Jurkat, Clone E6-1 (cell line): Measurements from ENCODE around the gene HBE1.

Experiments
- DNase-seq: peaks from one replicate; pipeline ENCODE4 v3.0.0-alpha.2; 2011; ENCODE audit warnings: low read depth, low spot score
- H3K4me3 ChIP-seq: 2 replicates; pipeline ENCODE4 v1.5.1; 2011; ENCODE audit warnings: mild to moderate bottlenecking, low read length, control low read depth, moderate library complexity

HBE1 gene

GRCh38 chr11:5240056-5240455 is 29.7 kb downstream of the HBE1 start:
- DNase-seq: no peak
- H3K4me3 ChIP-seq: no peak overlapping the region

- H3K4me3 ChIP-seq: no peak overlapping the region
- DNase-seq: no peak
Measured at GRCh38 chr11:5239046-5239445, 30.7 kb downstream of the HBE1 start.

DNA sequence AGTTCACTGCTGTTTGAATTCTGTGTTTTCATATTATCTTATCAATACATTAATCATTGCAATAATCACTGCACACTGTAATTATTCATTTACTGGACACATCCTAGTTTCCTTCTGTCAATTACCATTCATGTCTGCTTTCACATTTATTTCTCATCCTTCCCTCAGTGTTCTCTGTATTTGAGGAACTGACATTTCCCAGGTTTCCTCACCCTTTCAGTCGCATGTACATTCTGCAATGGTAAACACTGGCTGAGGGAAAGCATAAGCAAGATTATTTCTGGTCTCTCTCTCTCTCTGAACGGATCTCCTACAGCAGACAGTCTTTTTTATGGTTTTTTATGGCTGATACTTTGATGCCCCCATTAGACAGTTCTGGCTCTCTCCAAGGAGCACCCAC is 31.3 kb downstream of the HBE1 start:
- DNase-seq: no peak
- H3K4me3 ChIP-seq: no peak overlapping the region

GRCh38 chr11:5237420-5237819 is 32.3 kb downstream of the HBE1 start:
- no peak for DNase-seq
- no peak overlapping the region for H3K4me3 ChIP-seq

GRCh38 chr11:5235364-5236095 is 34.2 kb downstream of the HBE1 start:
- DNase-seq: no peak
- H3K4me3 ChIP-seq: no peak overlapping the region

GRCh38 chr11:5234381-5234834 is 35.3 kb downstream of the HBE1 start, which contains the start of gene HBD:
Gene HBD, minus strand, starts transcription at chr11:5234483. Its CDS starts 50 bp downstream, at chr11:5234433.
- no peak within 1 kb of the TSS for H3K4me3 ChIP-seq
- peak; percentile 20 for DNase-seq

- no peak overlapping the region for H3K4me3 ChIP-seq
- no peak for DNase-seq
Measured at GRCh38 chr11:5233307-5233706, 36.4 kb downstream of the HBE1 start.

GRCh38 chr11:5232821-5233220 is 36.9 kb downstream of the HBE1 start:
- DNase-seq: no peak

GRCh38 chr11:5232176-5232575 is 37.6 kb downstream of the HBE1 start:
- DNase-seq: no peak
- H3K4me3 ChIP-seq: no peak overlapping the region

More at GRCh38 chr11:5232821-5233220, 36.9 kb downstream of the HBE1 start:
- H3K4me3 ChIP-seq: no peak overlapping the region

DNA sequence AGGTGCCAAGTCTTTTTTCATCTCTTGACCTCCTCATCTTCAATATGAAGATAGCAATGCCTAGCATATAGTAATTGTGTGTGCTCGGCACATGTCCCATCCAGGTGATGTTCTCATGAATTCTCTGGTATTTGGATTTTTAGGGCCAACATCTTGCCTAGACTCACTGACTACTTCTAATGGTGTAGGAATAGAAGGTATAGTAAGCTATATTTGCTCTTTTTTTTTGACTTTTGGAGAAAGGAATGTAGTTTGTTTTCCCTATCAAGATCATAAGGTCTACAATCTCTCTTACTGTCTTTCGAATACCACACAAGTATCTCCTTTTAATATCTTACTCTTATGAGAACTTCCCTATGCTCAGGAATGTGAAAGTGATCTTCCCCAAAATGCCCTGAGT is 38.6 kb downstream of the HBE1 start:
- no peak for DNase-seq
- no peak overlapping the region for H3K4me3 ChIP-seq

GRCh38 chr11:5230266-5230665 is 39.5 kb downstream of the HBE1 start:
- no peak overlapping the region for H3K4me3 ChIP-seq
- DNase-seq: no peak

DNA sequence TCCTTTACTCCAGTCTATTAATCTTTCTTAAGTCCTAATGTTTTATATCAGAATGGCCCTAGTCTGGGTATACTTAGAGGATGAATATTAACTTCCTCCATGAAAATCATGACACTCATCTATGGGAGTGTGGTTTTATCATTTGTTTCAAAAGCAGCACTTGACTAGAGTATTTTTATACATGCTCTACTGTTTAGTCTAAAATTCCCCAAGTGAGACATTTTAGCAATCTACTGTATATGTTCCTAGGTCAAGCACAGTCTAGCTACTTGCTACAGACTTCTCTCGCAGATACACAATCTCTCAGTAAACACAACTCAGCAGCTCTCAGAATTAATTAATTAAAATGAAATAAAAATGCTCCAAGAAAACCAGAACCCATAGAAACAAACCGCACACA is 39.9 kb downstream of the HBE1 start:
- no peak for DNase-seq
- H3K4me3 ChIP-seq: no peak overlapping the region

GRCh38 chr11:5229356-5229755 is 40.4 kb downstream of the HBE1 start:
- H3K4me3 ChIP-seq: no peak overlapping the region
- no peak for DNase-seq

DNA sequence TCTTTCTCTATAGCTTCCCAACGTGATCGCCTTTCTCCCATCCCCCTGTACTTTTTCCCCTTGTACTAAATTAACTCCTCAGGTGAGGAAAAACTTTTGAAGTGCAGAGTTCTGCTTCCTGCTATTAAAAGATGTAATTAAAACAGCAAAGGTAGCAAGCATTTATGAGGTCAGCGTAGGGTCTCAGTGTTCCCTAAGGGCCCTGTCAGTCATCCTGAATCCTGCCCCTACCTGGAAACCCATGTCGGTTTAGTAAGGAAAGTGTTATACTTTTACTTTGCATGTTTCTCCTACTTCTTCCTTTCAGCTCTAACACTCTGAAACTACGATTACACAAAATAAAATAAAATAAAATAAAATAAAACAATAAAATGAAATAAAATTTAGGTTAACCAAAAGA is 41.6 kb downstream of the HBE1 start:
- H3K4me3 ChIP-seq: no peak overlapping the region
- DNase-seq: no peak

DNA sequence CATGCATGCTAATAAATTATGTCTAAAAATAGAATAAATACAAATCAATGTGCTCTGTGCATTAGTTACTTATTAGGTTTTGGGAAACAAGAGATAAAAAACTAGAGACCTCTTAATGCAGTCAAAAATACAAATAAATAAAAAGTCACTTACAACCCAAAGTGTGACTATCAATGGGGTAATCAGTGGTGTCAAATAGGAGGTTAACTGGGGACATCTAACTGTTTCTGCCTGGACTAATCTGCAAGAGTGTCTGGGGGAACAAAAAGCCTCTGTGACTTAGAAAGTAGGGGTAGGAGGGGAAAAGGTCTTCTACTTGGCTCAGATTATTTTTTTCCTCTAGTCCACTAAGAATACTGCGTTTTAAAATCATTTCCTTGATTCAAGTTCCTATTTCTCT is 42.1 kb downstream of the HBE1 start:
- DNase-seq: no peak
- no peak overlapping the region for H3K4me3 ChIP-seq

- no peak for DNase-seq
- no peak within 1 kb of the TSS for H3K4me3 ChIP-seq
Measured at GRCh38 chr11:5226732-5227310, 42.9 kb downstream of the HBE1 start, which contains the start of gene HBB. Gene HBB, minus strand, starts transcription at chr11:5227071. Its CDS starts 50 bp downstream, at chr11:5227021.

DNA sequence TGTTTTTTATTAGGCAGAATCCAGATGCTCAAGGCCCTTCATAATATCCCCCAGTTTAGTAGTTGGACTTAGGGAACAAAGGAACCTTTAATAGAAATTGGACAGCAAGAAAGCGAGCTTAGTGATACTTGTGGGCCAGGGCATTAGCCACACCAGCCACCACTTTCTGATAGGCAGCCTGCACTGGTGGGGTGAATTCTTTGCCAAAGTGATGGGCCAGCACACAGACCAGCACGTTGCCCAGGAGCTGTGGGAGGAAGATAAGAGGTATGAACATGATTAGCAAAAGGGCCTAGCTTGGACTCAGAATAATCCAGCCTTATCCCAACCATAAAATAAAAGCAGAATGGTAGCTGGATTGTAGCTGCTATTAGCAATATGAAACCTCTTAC is 44.3 kb downstream of the HBE1 start:
- H3K4me3 ChIP-seq: no peak overlapping the region
- no peak for DNase-seq

GRCh38 chr11:5224538-5225479 is 44.9 kb downstream of the HBE1 start:
- no peak overlapping the region for H3K4me3 ChIP-seq
- DNase-seq: no peak

- H3K4me3 ChIP-seq: no peak overlapping the region
- DNase-seq: no peak
Measured at GRCh38 chr11:5223686-5224085, 46.1 kb downstream of the HBE1 start.

- H3K4me3 ChIP-seq: no peak overlapping the region
- no peak for DNase-seq
Measured at GRCh38 chr11:5223146-5223545, 46.6 kb downstream of the HBE1 start.
